Right atrium auricular region (tissue), 2 donors: ENCODE results near the gene TRERF1. TPM values are rescaled to one million over a fixed set of nuclear protein-coding genes. Genes with fewer than 3 reads are reported as not detected.
A peak's percentile ranks its signal among the peaks of the same experiment; 100 is the strongest.

ENCODE experiments used
- DNase-seq: peaks from one replicate; pipeline ENCODE4 v3.0.0-alpha.2; 2019; ENCODE audit warnings: low spot score
- H3K27ac ChIP-seq, 2 donors: fragments of 200-600 bp; sonication (generic); 1 replicate in 1 of 2; 2 replicates in 1 of 2; pipeline ENCODE4 v1.5.1; 2016 to 2019
- H3K27me3 ChIP-seq, 2 donors: fragments of 200-600 bp; sonication (generic); one replicate each; pipeline versions ENCODE4 v1.5.1 to v1.6.0; 2017 to 2019
- H3K36me3 ChIP-seq: fragments of 200-600 bp; sonication (generic); one replicate; pipeline ENCODE4 v1.5.1; 2016
- H3K4me1 ChIP-seq, 2 donors: fragments of 200-600 bp; sonication (generic); one replicate each; pipeline versions ENCODE4 v1.5.1 to v1.6.0; 2017 to 2019
- H3K4me3 ChIP-seq, 2 donors: fragments of 200-600 bp; sonication (generic); 1 replicate in 1 of 2; 2 replicates in 1 of 2; pipeline ENCODE4 v1.5.1; 2017 to 2019; ENCODE audit warnings: mild to moderate bottlenecking in 1 of 2, moderate library complexity in 1 of 2
- H3K9me3 ChIP-seq, 2 donors: fragments of 200-600 bp; sonication (generic); one replicate each; pipeline ENCODE4 v1.5.1; 2019
- CTCF ChIP-seq, 2 donors: fragments of 200-600 bp; sonication (generic); IDR thresholded peaks; one replicate each; pipeline ENCODE4 v1.5.1; 2019; ENCODE audit warnings: antibody characterized with exemption in 2 of 2
- total RNA-seq, 2 donors: library from RNA; depleted of rRNA; stranded (reverse); fragments of >200 nt; gene quantifications; one replicate each; pipeline ENCODE4 v1.1.0, GENCODE V29; 2016

TRERF1 gene
- total RNA-seq, 2 donors from 2014 or later = 1.9 to 2.5 TPM

- TF ChIP-seq CTCF (IDR thresholded peaks at IDR 0.05) = no peak
- Histone ChIP-seq H3K36me3 (no peaks in the 10 kb centered on the region), H3K4me3 (no peak overlapping the region), H3K27me3 (no peaks in the 10 kb centered on the region), H3K4me1 (no peaks in the 10 kb centered on the region), H3K27ac (no peak overlapping the region), H3K9me3 (no peaks in the 10 kb centered on the region)
- DNase-seq = no peak
These were observed 227.3 kb downstream of the TRERF1 start for GRCh38 chr6:42224222-42225028.

- Histone ChIP-seq H3K4me3 (no peak overlapping the region), H3K36me3 (no peaks in the 10 kb centered on the region), H3K27me3 (no peaks in the 10 kb centered on the region), H3K9me3 (no peaks in the 10 kb centered on the region), H3K4me1 (peaks cover 0 to 3% of the 10 kb centered on the region in 2 donors), H3K27ac (no peak overlapping the region)
- no peak for DNase-seq
- no peak for TF ChIP-seq CTCF (IDR thresholded peaks at IDR 0.05)
These were observed 229.3 kb downstream of the TRERF1 start for GRCh38 chr6:42222448-42222847.

- no peak for DNase-seq
- H3K27ac ChIP-seq = no peak overlapping the region
- H3K27me3 ChIP-seq = no peaks in the 10 kb centered on the region
- TF ChIP-seq CTCF (IDR thresholded peaks at IDR 0.05) = no peak
- H3K4me3 ChIP-seq = no peak overlapping the region
- H3K9me3 ChIP-seq = no peaks in the 10 kb centered on the region
- H3K36me3 ChIP-seq = no peaks in the 10 kb centered on the region
- peaks cover 0 to 11% of the 10 kb centered on the region in 2 donors for H3K4me1 ChIP-seq
These were observed 230.2 kb downstream of the TRERF1 start for GRCh38 chr6:42221546-42221945.

GRCh38 chr6:42220807-42221206 lies 230.9 kb downstream of the TRERF1 start:
- H3K9me3 ChIP-seq = no peaks in the 10 kb centered on the region
- no peak for TF ChIP-seq CTCF (IDR thresholded peaks at IDR 0.05)
- no peaks in the 10 kb centered on the region for H3K36me3 ChIP-seq

GRCh38 chr6:42217519-42218367 lies 234.0 kb downstream of the TRERF1 start, which contains the start of gene MRPS10:
TSS of gene MRPS10 (minus strand) at chr6:42217861. CDS start at chr6:42217849, 12 bp downstream.
- Histone ChIP-seq H3K4me1 (peaks cover 0 to 25% of the 10 kb centered on the region in 2 donors), H3K27ac (peak within 1 kb of the TSS; percentile 68 to 85), H3K36me3 (peaks cover 14% of the 10 kb centered on the region), H3K9me3 (no peaks in the 10 kb centered on the region), H3K27me3 (no peaks in the 10 kb centered on the region), H3K4me3 (peak within 1 kb of the TSS; percentile 55 to 75)
- peak; percentile 94 for DNase-seq
- TF ChIP-seq CTCF (IDR thresholded peaks at IDR 0.05) = peak in 1 of 2 donors; percentile 27

More at GRCh38 chr6:42220807-42221206, 230.9 kb downstream of the TRERF1 start:
- H3K27me3 ChIP-seq = no peaks in the 10 kb centered on the region
- no peak overlapping the region for H3K27ac ChIP-seq
- peaks cover 0 to 15% of the 10 kb centered on the region in 2 donors for H3K4me1 ChIP-seq
- DNase-seq = no peak
- no peak overlapping the region for H3K4me3 ChIP-seq
